GM19455 (cell line): Measurements from ENCODE around the gene ADAM30.

Experiments used
- ATAC-seq: cut with Tn5 transposase; IDR thresholded peaks from one replicate; pipeline ENCODE4 v1.9.1; 2021; ENCODE audit not compliant: unreplicated experiment

The ADAM30 gene

GRCh38 chr1:119896303-119896702 is at the start of gene ADAM30:
TSS of gene ADAM30 (minus strand) at chr1:119896515. CDS start at chr1:119896336, 179 bp downstream.
- ATAC-seq = no peak

- ATAC-seq = no peak
Observed at GRCh38 chr1:119943216-119943615, 46.9 kb upstream of the ADAM30 start.

GRCh38 chr1:119941392-119941791 is 45.1 kb upstream of the ADAM30 start:
- ATAC-seq = no peak

GRCh38 chr1:119940697-119941096 is 44.4 kb upstream of the ADAM30 start:
- ATAC-seq = no peak

- no peak for ATAC-seq
Observed at GRCh38 chr1:119937198-119937597, 40.9 kb upstream of the ADAM30 start.

GRCh38 chr1:119935915-119936314 is 39.6 kb upstream of the ADAM30 start:
- no peak for ATAC-seq

- no peak for ATAC-seq
Observed at GRCh38 chr1:119935373-119935772, 39.1 kb upstream of the ADAM30 start.

GRCh38 chr1:119933397-119933796 is 37.1 kb upstream of the ADAM30 start:
- ATAC-seq = no peak

GRCh38 chr1:119929643-119930315 is 33.5 kb upstream of the ADAM30 start:
- ATAC-seq = no peak

- ATAC-seq = no peak
Observed at GRCh38 chr1:119926553-119926952, 30.2 kb upstream of the ADAM30 start.

- no peak for ATAC-seq
Observed at GRCh38 chr1:119924948-119925898, 28.9 kb upstream of the ADAM30 start.

GRCh38 chr1:119920104-119920968 is 24.0 kb upstream of the ADAM30 start:
- ATAC-seq = no peak

GRCh38 chr1:119919241-119919640 is 22.9 kb upstream of the ADAM30 start:
- ATAC-seq = no peak

- ATAC-seq = no peak
Observed at GRCh38 chr1:119918301-119918700, 22.0 kb upstream of the ADAM30 start.

- no peak for ATAC-seq
Observed at GRCh38 chr1:119917304-119918055, 21.2 kb upstream of the ADAM30 start.

GRCh38 chr1:119915517-119915916 is 19.2 kb upstream of the ADAM30 start:
- ATAC-seq = no peak

GRCh38 chr1:119914071-119914470 is 17.8 kb upstream of the ADAM30 start:
- no peak for ATAC-seq

GRCh38 chr1:119912963-119913362 is 16.6 kb upstream of the ADAM30 start:
- no peak for ATAC-seq

- ATAC-seq = no peak
Observed at GRCh38 chr1:119911775-119912174, 15.5 kb upstream of the ADAM30 start.

GRCh38 chr1:119910618-119911017 is 14.3 kb upstream of the ADAM30 start:
- ATAC-seq = no peak
